AG09309 (cell line): ENCODE results near the gene CALB2.

Experiments
- DNase-seq: peaks from one replicate; pipeline ENCODE4 v3.0.0-alpha.2; 2010; ENCODE audit warnings: low read depth
- H3K4me3 ChIP-seq: 2 replicates; pipeline ENCODE4 v1.5.1; 2011; ENCODE audit warnings: mild to moderate bottlenecking, low read depth, low read length, moderate library complexity; ENCODE audit not compliant: control insufficient read depth
- CTCF ChIP-seq: IDR thresholded peaks from 2 replicates; pipeline ENCODE4 v1.5.1; 2011; ENCODE audit warnings: mild to moderate bottlenecking, low read depth, low read length, inconsistent platforms; ENCODE audit not compliant: insufficient read depth, control insufficient read depth; ENCODE audit errors: missing control alignments

The CALB2 gene

DNA sequence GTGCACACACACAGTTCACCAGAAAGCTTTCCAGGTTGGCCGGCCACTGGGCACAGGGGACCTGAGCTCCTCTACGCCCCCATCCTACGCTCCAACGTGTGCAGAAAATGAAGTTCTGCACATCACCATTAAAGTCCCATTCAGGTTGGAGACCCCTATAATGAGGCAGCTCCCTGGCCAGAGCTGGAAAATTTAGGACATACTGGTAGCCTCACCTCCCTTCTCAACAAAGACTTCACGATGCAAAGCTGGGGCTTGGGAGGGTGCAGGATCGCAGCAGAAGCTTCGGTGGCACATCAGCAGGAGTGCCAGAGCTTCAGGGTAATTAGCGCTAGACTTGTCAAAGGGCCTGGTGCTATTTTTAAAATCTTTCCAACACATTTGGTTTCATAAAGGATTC lies 15.4 kb upstream of the CALB2 start:
- DNase-seq = no peak
- no peak for TF ChIP-seq CTCF
- no peak overlapping the region for H3K4me3 ChIP-seq

DNA sequence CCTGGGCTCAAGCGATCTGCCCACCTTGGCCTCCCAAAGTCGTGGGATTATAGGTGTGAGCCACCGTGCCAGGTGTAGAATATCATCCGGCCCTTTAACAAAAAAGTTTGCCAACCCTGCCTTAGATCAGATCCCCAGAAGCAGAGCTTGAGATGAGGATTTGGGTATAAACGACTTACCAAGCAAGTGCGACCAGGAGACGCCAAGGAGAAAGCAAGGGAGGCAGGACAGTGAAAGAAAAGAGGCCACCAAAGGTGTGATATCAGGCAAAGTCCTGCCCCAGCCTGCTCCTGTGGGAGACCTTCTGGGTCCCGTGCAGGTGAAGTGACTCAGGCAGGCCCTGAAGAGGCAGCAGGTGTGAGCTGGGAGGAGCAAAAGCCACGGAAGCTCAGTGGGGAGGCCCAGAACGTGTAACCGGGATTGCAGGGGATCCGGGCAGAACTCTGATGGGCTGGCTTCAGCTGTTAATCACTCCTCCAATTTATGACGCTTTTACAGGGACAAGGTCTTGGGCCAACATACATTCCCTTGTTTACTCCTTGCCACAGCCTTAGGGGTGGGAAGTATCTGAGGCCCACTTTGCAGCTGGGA lies 14.1 kb upstream of the CALB2 start:
- H3K4me3 ChIP-seq = no peak overlapping the region
- no peak for DNase-seq
- TF ChIP-seq CTCF = no peak

DNA sequence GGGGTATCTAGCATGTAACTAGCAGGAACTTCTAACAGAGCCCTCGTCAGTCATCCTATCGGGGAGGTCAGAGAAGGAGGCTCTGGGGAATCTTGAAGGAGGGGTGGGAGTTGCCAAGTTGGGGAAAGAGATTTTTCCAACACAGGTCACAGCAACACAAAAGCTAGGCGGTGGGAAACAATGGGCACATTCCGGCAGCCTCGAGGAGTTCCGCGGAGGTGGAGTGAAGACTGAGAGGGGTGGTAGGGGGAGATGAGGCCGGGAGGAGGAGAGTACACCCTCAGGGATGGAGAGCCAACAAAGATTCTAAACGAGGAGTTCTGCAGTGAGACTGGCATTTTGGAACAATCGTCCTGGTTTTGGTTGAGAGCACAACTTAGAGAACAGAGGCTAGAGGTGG lies 13.5 kb upstream of the CALB2 start:
- no peak overlapping the region for H3K4me3 ChIP-seq
- DNase-seq = no peak
- no peak for TF ChIP-seq CTCF

DNA sequence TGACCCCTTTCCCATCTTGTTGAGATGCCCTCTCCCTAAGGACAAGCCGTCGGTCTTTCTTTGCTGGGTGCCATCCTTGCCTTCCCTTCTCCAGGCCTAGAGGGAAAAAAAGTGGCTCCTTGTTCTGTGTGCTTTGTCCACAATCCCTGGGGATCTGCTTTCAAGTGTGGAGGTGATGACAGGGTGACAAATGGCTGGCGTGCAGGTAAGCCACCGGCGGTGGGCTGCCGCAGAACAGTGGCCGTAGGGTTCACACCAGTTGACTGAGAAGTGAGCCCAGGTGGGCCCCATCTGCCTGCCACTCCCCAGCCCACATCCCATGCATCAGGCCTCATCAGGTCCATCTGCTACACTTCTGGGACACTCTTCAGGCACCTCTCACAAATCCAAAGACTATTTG lies 11.4 kb upstream of the CALB2 start:
- TF ChIP-seq CTCF = no peak
- H3K4me3 ChIP-seq = no peak overlapping the region
- no peak for DNase-seq

GRCh38 chr16:71348262-71349085 lies 10.0 kb upstream of the CALB2 start:
- no peak for TF ChIP-seq CTCF
- H3K4me3 ChIP-seq = no peak overlapping the region
- DNase-seq = no peak

- TF ChIP-seq CTCF = no peak
- no peak for DNase-seq
- H3K4me3 ChIP-seq = no peak overlapping the region
These were observed 7.5 kb upstream of the CALB2 start for GRCh38 chr16:71350821-71351557.
